ENCODE results near the gene NME5.

Gene NME5

GRCh38 chr5:138132543-138132942 is 6.7 kb downstream of the NME5 start:
- no peak overlapping the region for H3K9ac ChIP-seq (ENCODE audit: low read depth, low read length)
- no peaks in the 10 kb centered on the region for H3K27me3 ChIP-seq (ENCODE audit: control insufficient read depth, insufficient read depth, low read length)
- H3K4me3 ChIP-seq (ENCODE audit: low read depth, low read length), result peak overlapping the region; percentile 51; the same call in 1 of the 2 replicates
- no peaks in the 10 kb centered on the region for H3K36me3 ChIP-seq (ENCODE audit: control insufficient read depth, insufficient read depth, low read length)
- H3K4me1 ChIP-seq (ENCODE audit: control insufficient read depth, insufficient read depth, low read length), result no peaks in the 10 kb centered on the region
- no peak overlapping the region for H3K27ac ChIP-seq (ENCODE audit: low read depth, low read length)
- no peaks in the 10 kb centered on the region for H3K9me3 ChIP-seq (ENCODE audit: control insufficient read depth, insufficient read depth, low read length)

GRCh38 chr5:138129347-138129746 is 9.9 kb downstream of the NME5 start:
- H3K36me3 ChIP-seq (ENCODE audit: control insufficient read depth, insufficient read depth, low read length), result no peaks in the 10 kb centered on the region
- H3K27ac ChIP-seq (ENCODE audit: low read depth, low read length), result no peak overlapping the region
- no peak overlapping the region for H3K9ac ChIP-seq (ENCODE audit: low read depth, low read length)
- no peaks in the 10 kb centered on the region for H3K27me3 ChIP-seq (ENCODE audit: control insufficient read depth, insufficient read depth, low read length)
- no peak overlapping the region for H3K4me3 ChIP-seq (ENCODE audit: low read depth, low read length)
- no peaks in the 10 kb centered on the region for H3K9me3 ChIP-seq (ENCODE audit: control insufficient read depth, insufficient read depth, low read length)
- H3K4me1 ChIP-seq (ENCODE audit: control insufficient read depth, insufficient read depth, low read length), result no peaks in the 10 kb centered on the region

- Histone ChIP-seq H3K9me3 (ENCODE audit: control insufficient read depth, insufficient read depth, low read length) (no peaks in the 10 kb centered on the region), H3K4me1 (ENCODE audit: control insufficient read depth, insufficient read depth, low read length) (no peaks in the 10 kb centered on the region), H3K36me3 (ENCODE audit: control insufficient read depth, insufficient read depth, low read length) (no peaks in the 10 kb centered on the region), H3K4me3 (ENCODE audit: low read depth, low read length) (no peak overlapping the region), H3K9ac (ENCODE audit: low read depth, low read length) (no peak overlapping the region), H3K27ac (ENCODE audit: low read depth, low read length) (no peak overlapping the region), H3K27me3 (ENCODE audit: control insufficient read depth, insufficient read depth, low read length) (no peaks in the 10 kb centered on the region)
These were observed 10.9 kb downstream of the NME5 start for GRCh38 chr5:138128334-138128733.

GRCh38 chr5:138115254-138115653 is 24.0 kb downstream of the NME5 start:
- Histone ChIP-seq H3K9me3 (ENCODE audit: control insufficient read depth, insufficient read depth, low read length) (no peaks in the 10 kb centered on the region), H3K27me3 (ENCODE audit: control insufficient read depth, insufficient read depth, low read length) (no peaks in the 10 kb centered on the region), H3K4me3 (ENCODE audit: low read depth, low read length) (no peak overlapping the region), H3K36me3 (ENCODE audit: control insufficient read depth, insufficient read depth, low read length) (no peaks in the 10 kb centered on the region), H3K9ac (ENCODE audit: low read depth, low read length) (no peak overlapping the region), H3K27ac (ENCODE audit: low read depth, low read length) (no peak overlapping the region), H3K4me1 (ENCODE audit: control insufficient read depth, insufficient read depth, low read length) (peaks cover 12% of the 10 kb centered on the region)

GRCh38 chr5:138111937-138112336 is 27.3 kb downstream of the NME5 start:
- no peak overlapping the region for H3K9ac ChIP-seq (ENCODE audit: low read depth, low read length)
- H3K4me3 ChIP-seq (ENCODE audit: low read depth, low read length), result no peak overlapping the region
- no peaks in the 10 kb centered on the region for H3K27me3 ChIP-seq (ENCODE audit: control insufficient read depth, insufficient read depth, low read length)
- no peaks in the 10 kb centered on the region for H3K9me3 ChIP-seq (ENCODE audit: control insufficient read depth, insufficient read depth, low read length)
- H3K4me1 ChIP-seq (ENCODE audit: control insufficient read depth, insufficient read depth, low read length), result peaks cover 18% of the 10 kb centered on the region
- no peaks in the 10 kb centered on the region for H3K36me3 ChIP-seq (ENCODE audit: control insufficient read depth, insufficient read depth, low read length)
- no peak overlapping the region for H3K27ac ChIP-seq (ENCODE audit: low read depth, low read length)

GRCh38 chr5:138111181-138111580 is 28.0 kb downstream of the NME5 start:
- Histone ChIP-seq H3K9ac (ENCODE audit: low read depth, low read length) (no peak overlapping the region), H3K4me3 (ENCODE audit: low read depth, low read length) (no peak overlapping the region), H3K9me3 (ENCODE audit: control insufficient read depth, insufficient read depth, low read length) (no peaks in the 10 kb centered on the region), H3K27me3 (ENCODE audit: control insufficient read depth, insufficient read depth, low read length) (no peaks in the 10 kb centered on the region), H3K27ac (ENCODE audit: low read depth, low read length) (no peak overlapping the region), H3K36me3 (ENCODE audit: control insufficient read depth, insufficient read depth, low read length) (no peaks in the 10 kb centered on the region), H3K4me1 (ENCODE audit: control insufficient read depth, insufficient read depth, low read length) (peaks cover 18% of the 10 kb centered on the region)

GRCh38 chr5:138110266-138110963 is 28.8 kb downstream of the NME5 start:
- H3K27me3 ChIP-seq (ENCODE audit: control insufficient read depth, insufficient read depth, low read length), result no peaks in the 10 kb centered on the region
- H3K9me3 ChIP-seq (ENCODE audit: control insufficient read depth, insufficient read depth, low read length), result no peaks in the 10 kb centered on the region
- no peak overlapping the region for H3K27ac ChIP-seq (ENCODE audit: low read depth, low read length)
- H3K9ac ChIP-seq (ENCODE audit: low read depth, low read length), result no peak overlapping the region
- H3K4me1 ChIP-seq (ENCODE audit: control insufficient read depth, insufficient read depth, low read length), result peaks cover 18% of the 10 kb centered on the region
- H3K36me3 ChIP-seq (ENCODE audit: control insufficient read depth, insufficient read depth, low read length), result no peaks in the 10 kb centered on the region
- H3K4me3 ChIP-seq (ENCODE audit: low read depth, low read length), result no peak overlapping the region

GRCh38 chr5:138109463-138110265 is 29.6 kb downstream of the NME5 start:
- Histone ChIP-seq H3K27ac (ENCODE audit: low read depth, low read length) (no peak overlapping the region), H3K4me3 (ENCODE audit: low read depth, low read length) (no peak overlapping the region), H3K4me1 (ENCODE audit: control insufficient read depth, insufficient read depth, low read length) (peaks cover 18% of the 10 kb centered on the region), H3K9ac (ENCODE audit: low read depth, low read length) (no peak overlapping the region), H3K27me3 (ENCODE audit: control insufficient read depth, insufficient read depth, low read length) (no peaks in the 10 kb centered on the region), H3K9me3 (ENCODE audit: control insufficient read depth, insufficient read depth, low read length) (no peaks in the 10 kb centered on the region), H3K36me3 (ENCODE audit: control insufficient read depth, insufficient read depth, low read length) (no peaks in the 10 kb centered on the region)

GRCh38 chr5:138107213-138107612 is 32.0 kb downstream of the NME5 start:
- Histone ChIP-seq H3K4me1 (ENCODE audit: control insufficient read depth, insufficient read depth, low read length) (peaks cover 33% of the 10 kb centered on the region), H3K4me3 (ENCODE audit: low read depth, low read length) (no peak overlapping the region)

GRCh38 chr5:138105709-138106108 is 33.5 kb downstream of the NME5 start:
- Histone ChIP-seq H3K27me3 (ENCODE audit: control insufficient read depth, insufficient read depth, low read length) (peaks cover 9% of the 10 kb centered on the region), H3K36me3 (ENCODE audit: control insufficient read depth, insufficient read depth, low read length) (no peaks in the 10 kb centered on the region)

More at GRCh38 chr5:138107213-138107612, 32.0 kb downstream of the NME5 start:
- no peak overlapping the region for H3K9ac ChIP-seq (ENCODE audit: low read depth, low read length)
- peaks cover 1% of the 10 kb centered on the region for H3K27me3 ChIP-seq (ENCODE audit: control insufficient read depth, insufficient read depth, low read length)
- H3K27ac ChIP-seq (ENCODE audit: low read depth, low read length), result no peak overlapping the region
- no peaks in the 10 kb centered on the region for H3K9me3 ChIP-seq (ENCODE audit: control insufficient read depth, insufficient read depth, low read length)
- no peaks in the 10 kb centered on the region for H3K36me3 ChIP-seq (ENCODE audit: control insufficient read depth, insufficient read depth, low read length)

GRCh38 chr5:138103319-138103637 is 36.0 kb downstream of the NME5 start:
- Histone ChIP-seq H3K4me3 (ENCODE audit: low read depth, low read length) (no peak overlapping the region), H3K9me3 (ENCODE audit: control insufficient read depth, insufficient read depth, low read length) (no peaks in the 10 kb centered on the region), H3K27ac (ENCODE audit: low read depth, low read length) (peak overlapping the region; percentile 82), H3K27me3 (ENCODE audit: control insufficient read depth, insufficient read depth, low read length) (peaks cover 25% of the 10 kb centered on the region), H3K36me3 (ENCODE audit: control insufficient read depth, insufficient read depth, low read length) (no peaks in the 10 kb centered on the region), H3K9ac (ENCODE audit: low read depth, low read length) (no peak overlapping the region), H3K4me1 (ENCODE audit: control insufficient read depth, insufficient read depth, low read length) (peaks cover 15% of the 10 kb centered on the region)

More at GRCh38 chr5:138105709-138106108, 33.5 kb downstream of the NME5 start:
- Histone ChIP-seq H3K9me3 (ENCODE audit: control insufficient read depth, insufficient read depth, low read length) (no peaks in the 10 kb centered on the region), H3K27ac (ENCODE audit: low read depth, low read length) (no peak overlapping the region), H3K9ac (ENCODE audit: low read depth, low read length) (no peak overlapping the region), H3K4me1 (ENCODE audit: control insufficient read depth, insufficient read depth, low read length) (peaks cover 26% of the 10 kb centered on the region), H3K4me3 (ENCODE audit: low read depth, low read length) (no peak overlapping the region)
